Endometrium (tissue), 2 donors: Measurements from ENCODE around the gene ECE1.

Source experiments
- FAIRE-seq: peaks from 2 replicates; lab custom pipeline; 2012; peaks lifted over from hg19 to GRCh38; lab: Jason Lieb, UNC
- donor health status: control.
- donor health status: control.

ECE1 gene

DNA sequence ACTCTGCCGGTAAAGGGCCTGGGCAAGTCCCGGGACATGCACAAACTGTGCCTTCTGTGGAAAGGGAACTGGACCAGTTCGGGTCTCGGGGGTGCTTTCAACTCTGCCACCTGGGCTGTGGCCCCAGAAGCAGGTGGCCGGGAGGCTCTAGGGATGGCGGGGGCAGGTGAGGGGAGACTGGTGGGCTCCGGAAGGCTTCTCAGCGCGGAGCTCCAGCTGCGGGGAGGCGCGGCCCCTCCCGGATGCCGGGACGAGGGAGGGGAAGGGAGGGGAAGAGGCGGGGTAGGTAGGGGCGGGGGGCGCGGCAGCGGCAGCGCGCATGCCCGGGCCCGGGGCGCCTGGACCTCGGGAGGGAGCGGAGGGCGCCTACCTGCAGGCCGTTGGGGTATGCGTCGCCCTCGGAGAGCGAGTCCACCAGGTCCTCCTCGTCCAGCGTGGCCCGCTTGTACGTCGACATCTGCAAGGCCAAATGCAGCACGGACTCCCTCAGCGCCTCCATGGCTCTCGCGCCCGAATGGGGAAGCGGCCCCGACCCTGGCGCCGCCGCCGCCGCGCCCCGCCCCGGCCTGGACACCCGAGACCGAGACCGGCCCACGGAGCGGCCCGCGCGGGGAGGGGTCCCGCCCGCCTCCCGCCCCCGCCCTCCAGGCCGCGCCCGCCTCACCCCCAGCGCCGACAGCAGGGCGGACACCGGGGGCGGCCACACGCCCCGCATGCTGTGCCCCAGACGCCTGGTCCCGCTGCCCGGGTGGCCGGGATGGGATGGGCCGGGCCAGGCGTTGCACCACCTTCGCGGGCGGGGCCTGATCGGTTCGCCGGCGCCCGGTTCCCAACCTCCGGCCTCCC lies at the start of gene ECE1:
ECE1 (minus strand) TSS at position 764 of the 846 bp plus-strand sequence; CDS start at position 715, 49 bp downstream.
- FAIRE-seq = no peak

DNA sequence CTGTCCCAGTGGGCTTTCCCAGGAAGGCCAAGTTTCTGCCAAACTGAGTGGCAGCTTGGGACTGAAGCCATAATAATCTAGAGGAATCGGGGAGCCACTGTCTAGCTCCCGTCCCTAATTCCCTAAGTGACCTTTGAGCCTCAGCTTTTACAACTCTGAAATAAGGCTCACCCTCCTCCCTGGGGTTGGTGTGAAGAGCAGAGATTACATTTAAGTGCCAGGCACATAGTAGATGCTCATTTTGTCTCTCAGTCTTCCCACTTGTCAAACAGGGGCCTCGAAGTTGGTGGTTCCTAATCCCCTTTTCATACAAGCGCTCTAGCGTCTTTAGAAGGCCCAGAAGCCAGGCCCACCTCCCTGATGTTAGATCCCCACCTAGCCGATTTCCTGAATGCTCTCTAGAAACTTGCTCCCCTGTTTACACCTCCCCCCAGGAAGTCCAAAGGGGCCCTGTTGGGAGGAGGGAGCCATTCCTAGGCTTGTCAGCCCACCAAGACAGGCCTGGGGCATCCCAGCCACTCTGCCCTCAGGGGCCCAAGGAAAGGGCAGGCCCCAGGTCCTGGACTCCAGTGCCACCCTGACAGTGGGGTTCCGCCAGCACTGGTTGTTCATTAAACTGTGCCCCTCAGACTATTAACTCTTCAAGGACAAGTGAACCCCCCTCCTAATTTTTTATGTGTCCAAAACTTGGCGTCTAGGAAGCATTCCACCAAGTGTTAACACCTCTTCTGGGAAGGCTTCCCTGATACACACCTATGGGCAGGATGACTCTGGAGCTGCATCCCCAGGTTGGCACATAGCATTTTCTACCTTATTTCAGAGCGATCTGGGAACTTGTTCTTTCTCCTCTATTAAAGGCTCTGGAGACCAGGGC lies 49.3 kb upstream of the ECE1 start:
- no peak for FAIRE-seq

DNA sequence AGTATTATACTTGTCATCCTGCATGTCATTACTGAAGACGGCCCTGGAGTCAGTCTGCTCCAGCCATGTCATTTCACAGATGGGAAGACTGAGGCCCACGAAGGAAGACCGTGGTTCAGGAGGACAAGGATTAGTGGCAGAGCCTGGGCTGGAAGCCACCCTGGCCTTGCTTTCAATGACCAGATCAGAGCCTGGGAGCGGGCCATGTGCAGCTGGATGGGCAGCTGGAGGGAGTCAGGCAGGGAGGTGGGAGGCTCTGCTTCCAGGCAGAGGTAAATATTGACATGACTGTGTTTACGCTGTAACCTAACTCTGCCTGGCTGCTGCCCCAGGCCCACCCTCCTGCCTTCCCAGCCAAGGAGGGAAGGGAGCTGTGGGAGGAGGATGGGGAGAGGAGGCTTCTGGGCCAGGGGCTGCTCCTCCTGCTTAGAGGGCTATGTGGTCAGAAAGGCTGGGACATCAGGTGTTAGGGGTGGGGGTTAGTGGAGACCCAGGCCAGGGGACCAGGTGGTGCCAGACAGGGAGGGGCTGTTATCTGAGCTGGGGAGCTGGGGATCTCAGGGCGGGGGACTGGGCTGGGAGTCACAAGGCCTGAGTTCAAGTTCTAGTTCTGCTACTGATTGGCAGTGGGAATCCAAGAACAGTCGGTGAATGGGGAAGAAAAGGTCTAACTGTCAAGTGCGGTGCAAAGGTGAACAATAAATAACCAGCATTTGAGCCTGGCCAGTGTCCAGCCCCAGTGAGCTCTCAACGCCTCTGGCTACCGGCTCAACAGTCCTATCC lies 48.5 kb upstream of the ECE1 start:
- no peak for FAIRE-seq

DNA sequence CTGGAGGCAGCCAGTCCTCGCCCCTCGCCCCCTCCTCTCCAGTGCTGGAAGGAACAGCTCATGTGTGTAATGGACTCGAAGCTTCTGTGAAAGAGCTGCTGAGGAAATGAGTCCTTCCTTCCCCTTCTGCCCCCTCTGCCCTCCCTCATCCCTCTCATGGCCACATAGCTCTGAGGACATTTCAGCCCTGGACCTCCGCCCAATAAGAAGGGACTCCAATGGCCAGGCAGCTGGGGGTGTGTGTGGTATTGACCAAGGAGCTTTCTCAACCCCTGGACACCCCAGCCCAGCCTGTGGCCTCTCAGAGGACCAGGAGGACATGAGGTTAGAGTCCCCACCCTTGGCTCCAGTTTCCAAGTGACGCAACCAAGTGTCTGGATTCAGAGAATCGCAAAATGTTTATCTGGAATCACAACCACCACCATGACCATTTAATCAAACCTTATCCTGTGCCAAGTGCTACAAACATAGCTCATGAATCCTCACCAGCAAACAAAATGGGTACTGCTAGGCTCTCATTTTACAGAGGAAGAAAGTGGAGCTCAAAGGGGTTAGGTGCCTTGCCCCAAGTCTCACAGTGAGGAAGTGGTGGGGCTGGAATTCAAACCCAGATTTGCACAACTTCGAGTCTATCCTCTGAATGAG lies 47.8 kb upstream of the ECE1 start:
- FAIRE-seq = no peak

DNA sequence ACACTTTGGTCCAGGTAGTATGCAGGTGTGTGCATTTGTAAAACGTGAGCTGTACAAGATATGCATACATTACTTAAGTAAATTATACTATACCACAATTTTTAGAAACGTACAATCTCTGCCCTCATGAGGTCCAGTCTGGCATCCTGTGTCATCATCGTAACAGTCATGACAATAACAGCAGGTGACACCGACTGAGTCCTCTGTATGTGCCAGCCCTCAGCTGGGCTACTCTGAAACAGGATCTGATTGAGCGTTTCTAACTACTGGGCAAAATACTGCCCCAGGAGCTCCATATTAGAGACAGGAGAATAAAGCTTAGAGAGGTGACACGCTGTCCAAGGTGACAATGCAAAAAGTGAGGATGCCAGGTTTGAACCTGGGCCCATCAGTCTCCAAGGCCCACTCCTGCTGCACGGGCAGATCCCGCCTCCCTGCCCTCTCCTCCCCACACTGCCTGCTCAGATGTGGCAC lies 47.2 kb upstream of the ECE1 start:
- no peak for FAIRE-seq

DNA sequence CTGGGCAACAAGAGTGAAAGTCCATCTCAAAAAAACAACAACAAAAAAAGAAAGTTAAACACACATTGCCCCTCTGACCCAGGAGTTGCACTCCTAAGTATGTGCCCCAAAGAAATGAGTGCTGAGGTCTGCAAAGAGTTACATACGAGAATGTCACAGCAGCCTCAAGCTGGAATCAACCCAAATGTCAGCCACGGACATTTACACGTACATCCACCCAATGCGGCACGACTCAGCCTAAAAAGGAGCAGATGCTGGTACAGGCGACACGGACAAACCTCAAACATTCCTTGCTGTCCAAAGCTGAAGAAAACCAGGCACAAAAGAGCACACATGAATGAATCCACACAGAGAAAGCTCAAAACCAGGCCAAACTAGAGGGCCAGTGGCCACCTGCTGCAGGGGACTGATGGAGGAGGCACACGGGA lies 46.8 kb upstream of the ECE1 start:
- no peak for FAIRE-seq

DNA sequence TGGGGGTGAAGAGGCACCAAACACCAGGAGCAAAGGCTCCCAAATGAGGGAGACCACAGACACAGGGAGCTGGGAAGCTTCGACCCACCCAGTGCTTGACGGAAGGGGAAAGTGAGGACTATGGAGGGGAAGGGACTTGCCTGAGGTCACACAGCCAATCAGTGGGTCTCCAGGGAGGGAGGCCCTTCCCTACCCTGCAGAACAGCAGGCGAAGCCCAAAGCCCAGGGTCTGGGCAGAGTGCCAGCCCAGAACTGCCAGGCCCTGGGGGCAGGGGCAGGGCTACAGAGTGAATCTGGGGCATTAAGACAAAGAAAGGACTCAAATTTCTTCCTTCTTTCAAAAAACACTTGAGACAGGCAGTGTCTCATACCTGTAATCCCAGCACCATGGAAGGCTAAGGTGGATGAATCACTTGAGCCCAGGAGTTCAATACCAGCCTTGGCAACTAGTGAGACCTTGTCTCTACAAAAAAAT lies 45.5 kb upstream of the ECE1 start:
- no peak for FAIRE-seq

DNA sequence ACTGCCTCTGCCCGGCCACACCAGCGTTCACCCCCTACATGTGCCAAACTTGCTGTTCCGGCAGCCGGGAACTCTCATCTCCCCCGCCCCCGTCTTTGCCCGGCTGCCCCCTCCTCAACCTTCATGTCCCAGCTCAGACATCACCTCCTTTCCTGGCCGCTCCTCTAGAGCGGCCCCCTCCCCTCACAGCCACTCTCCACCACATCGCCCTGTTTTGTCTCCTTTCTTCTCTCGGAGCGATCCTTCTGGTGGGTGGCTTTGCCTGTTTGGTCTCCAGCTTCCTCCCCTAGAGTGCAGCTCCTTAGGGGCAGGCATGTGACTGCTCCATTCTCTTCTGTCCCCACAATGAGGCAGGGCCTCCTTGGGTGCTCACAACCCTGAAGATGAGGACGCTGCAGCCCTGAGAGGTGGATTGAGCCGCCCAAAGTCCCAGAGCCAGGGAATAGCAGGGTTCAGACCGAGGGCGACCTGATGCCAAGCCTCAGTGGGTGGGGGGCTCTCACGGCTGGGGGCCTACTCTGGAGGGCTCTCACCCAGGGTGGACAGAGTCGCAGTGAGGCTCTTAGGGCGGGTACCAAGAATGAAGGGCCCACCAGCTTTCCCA lies 44.9 kb upstream of the ECE1 start:
- FAIRE-seq = no peak

DNA sequence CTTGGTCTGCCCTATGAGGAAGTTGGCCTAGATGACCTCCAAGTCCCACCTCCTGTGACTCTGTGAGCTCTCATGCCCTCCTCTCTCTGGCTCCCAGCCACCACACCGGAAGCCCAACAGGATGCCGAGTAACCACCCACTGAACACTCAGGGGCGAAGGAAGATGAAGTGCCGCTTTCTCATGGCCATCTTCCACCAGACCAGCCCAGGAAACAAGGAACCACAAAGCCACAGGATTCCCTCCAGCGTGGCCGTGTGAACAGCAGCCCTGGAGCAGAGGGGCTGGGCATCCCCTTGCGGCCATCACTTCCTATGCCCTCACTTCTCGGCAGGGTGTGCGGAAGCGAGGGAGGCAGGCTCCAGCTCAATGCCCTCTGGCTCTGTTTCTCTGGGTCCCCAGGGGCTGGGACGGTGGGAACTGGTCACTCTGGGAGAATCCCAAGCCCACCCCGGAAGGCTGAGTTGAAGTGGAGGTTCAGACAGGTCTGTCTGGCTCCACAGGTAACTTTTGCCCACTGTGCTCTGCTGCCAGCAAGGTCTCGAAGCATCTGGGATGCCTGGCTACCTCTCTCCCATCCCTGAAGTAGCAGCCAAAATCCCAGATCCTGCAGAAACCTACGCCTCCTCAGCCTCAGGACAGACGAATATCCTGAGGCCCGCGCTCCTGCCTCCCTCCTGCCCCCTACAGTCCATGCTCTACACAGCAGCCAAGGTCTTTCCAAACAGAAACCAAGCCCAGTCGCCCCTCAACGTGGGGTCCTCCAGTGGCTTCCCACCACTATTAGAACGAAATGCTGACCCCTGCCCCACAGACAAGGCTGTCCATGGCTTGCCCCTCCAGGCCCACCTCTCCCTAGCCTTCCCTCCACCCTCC lies 44.2 kb upstream of the ECE1 start:
- FAIRE-seq = no peak

DNA sequence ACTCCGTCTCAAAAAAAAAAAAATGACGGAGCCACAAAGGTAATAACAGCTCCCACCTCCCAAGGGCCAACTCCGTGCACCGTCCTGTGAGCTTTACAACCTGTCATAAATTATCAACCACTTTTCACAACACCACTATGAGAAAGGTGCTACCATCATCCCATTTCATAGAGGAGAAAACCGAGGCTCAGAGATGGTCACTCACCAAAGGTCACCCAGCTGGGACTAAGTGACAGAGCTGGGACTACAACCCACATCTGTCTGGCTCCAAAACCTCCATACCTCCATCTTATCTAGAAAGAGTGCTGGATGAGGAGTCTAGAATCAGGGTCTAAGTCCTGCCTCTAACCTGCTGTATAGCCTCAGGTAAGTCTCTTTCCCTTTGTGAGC lies 43.6 kb upstream of the ECE1 start:
- no peak for FAIRE-seq

DNA sequence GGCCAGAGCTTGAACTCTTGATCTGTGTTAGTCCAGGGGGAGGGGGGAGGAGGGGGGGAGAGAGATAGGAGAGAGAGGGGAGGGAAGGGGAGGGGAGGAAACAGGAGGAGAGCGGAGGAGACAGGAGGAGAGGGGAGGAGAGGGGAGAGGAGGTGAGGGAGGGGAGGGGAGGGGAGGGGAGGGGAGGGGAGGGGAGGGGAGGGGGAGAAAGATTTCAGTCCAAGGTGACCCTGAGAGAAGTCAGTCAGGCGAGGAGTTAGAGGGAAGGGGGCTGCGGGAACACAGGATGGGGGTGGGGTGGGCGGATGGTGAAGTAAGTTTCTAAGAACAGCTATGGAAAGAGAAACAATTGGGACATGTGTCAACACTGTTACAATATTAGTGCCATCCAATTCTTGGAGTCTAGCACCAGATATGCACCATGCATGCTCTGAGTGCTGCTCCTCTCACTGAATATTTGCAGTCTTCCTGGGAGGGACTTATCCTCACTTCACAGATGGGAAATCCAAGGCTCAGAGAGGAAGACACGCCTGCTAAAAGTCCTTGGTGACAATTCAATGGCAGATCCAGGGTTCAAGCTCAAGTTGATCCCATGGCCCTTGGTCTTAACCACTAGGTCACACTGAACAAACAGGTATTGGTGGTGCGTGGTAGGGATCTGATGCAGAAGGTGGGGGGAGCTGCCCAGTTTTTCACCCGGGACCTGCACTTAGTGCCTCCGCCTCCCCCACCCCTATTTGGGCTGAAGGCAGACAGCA lies 42.5 kb upstream of the ECE1 start:
- no peak for FAIRE-seq

DNA sequence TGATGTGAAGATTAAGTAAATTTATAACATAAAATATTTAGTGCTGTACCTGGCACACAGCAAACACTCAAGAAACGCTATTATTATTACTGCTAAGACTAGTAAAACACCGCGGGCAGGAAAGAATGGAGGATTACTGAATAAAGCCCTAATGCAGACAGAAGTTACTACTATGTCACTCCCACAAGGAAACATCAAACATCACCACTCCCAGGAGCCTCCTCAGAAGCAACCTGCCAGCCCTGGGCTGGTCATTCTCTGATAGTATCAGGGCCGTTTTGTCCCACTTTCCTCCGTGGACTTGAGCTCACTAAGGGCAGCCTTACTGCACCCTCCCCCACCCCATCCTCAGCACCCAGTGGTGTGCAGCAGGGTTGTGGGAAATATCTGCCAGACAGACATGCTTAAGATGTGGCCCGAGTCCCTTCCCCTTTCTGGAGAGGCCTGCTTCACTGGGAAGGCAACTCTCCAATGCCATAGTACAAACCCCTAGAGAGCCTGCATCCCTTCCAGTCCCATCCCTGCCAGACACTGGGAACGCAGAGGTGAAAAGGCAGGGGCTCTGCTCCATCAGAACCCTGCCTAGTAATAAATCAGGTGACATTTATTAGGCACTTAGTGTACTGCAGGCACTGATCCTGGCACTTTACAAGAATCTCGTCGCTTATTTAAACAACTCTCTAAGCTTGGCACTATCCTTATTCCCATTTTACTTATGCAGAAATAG lies 41.7 kb upstream of the ECE1 start:
- no peak for FAIRE-seq

DNA sequence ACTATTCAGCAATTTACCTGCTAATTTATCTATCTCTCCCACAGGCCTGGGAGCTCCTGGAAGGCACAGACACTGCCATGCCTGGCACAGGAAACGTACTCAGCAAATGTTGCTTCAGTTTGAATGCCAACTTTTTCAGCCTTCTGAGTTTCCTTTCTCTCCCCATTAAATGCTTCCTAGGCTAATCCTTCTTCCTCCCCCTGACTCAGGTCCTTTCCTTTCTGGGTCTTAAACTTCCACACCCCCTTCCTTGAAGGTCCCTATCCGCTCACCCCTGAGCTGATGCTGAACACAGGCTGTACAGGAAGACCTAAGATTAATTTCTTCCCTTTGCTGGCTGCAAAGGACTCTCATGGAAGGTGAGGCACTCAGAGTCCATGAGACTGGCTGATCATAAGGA lies 40.3 kb upstream of the ECE1 start:
- no peak for FAIRE-seq

DNA sequence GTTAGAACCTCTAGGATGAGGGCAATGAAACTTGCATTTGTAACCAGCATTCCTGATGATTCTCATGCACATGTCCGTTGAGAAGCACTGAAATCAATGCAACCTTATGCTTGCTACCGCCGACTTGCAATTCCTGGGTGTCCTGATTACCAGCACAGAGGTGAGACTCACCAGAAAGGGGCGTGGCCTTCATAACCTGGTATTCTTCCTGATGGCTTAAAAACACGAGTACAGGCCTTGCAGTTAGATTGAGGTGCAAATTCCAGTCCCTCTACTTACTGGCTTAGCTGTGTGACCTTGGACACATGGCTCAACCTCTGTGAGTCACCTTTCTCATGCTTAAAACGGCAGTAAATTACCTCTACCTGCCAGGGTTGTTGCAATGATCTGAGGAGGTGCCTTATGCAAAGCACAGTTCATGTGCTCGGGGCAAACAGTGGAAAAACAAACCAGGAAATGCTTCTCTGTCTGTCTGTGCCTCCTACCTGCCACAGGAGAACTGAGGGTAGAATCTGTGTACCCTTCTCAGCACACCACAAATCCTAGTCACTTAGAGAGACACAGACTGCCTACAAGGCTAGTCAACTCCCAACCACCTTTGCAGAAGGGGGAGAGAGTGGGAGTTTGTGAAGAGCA lies 39.1 kb upstream of the ECE1 start:
- no peak for FAIRE-seq

DNA sequence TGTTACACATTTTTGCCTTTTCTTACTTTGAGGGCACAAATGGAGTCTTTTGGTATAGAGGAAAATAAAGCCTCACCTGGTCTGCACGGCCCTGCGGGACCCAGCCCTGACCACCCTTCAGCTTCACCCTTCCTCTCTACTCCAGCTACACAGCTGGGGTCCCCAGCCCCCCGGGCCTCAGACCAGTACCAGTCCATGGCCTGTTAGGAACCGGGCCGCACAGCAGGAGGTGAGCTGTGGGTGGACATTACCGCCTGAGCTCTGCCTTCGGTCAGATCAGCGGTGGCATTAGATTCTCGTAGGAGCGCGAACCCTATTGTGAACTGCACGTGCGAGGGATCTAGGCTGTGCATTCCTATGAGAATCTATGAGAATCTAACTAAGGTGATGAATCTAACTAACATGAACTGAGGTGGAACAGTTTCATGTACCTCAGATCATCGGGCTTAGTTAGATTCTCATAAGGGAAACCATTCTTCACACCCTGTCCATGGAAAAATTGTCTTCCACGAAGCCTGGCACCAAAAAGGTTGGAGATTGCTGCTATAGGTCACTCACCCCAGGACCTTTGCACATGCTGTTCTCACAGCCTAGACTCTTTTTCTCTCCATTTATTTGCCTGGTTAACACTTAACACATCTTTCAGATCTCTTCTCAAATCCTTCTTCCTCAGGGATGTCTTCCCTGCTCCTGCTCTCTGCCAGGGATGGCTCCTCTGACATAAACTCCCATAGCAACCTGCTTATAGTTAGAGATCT lies 37.5 kb upstream of the ECE1 start:
- no peak for FAIRE-seq

DNA sequence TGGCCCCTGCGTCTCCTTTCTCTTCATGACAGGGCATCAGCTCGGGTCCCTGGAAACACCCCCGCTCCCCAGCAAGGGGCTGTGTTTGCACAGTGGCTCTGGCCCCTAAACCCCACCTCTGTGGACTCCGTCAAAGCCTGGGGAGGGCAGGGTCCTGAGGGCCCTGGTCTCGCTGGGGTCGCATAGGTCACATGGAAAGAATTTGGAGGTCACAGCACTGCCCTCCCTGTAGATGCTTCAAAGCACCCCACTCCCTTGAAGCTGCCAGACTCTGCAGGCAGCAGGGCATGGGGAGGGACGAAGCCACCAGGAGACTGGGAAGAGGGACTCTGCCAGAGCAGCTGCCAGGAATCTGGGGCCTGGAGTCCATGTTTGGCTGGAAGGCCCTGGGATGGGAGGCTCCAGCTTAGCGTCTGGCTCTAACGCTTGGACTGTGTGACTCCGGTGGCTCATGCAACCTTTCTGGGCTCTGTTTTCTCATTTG lies 36.6 kb upstream of the ECE1 start:
- FAIRE-seq = no peak

DNA sequence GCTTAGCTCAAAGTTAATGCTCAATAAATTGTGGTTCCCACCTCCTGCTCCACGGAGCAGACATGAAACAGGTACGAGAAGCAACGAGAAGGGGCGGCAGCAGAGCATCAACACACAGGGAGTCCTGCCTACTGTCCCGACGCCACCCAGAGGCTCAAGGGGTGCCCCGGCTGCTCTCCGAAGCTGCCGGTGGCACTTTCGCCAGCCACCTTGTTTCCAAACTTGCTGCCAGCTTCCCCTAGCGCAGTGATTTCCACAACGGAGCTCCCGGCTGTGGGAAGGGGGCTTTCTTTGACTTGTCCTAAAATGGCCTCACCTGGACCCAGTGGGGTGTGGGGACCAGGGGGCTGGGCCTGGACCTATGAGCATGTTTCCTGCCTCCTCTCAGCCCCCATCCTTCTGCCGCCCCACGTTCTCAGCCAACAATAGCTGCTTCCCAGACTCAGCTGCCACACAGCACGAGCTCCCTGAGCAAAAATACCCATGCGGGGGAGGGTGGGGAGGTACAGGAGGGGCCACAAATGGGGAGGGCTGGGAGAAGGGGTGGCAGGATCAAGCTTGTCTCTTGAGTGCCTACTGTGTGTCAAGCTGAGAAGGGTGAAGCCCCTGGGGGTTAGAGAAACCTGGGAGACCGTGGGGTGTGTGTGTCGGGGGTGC lies 35.6 kb upstream of the ECE1 start:
- no peak for FAIRE-seq
